ENCODE data around the gene CMC1. TPM values are rescaled to one million over a fixed set of nuclear protein-coding genes. Genes with fewer than 3 reads are reported as not detected.

Gene CMC1
- 37.9 to 46.9 TPM (median 45.0 TPM) in 5 replicates for total RNA-seq (2022; extraction: Qiagen RNA extraction)

GRCh38 chr3:28241221-28242160, at the start of gene CMC1:
Gene CMC1, plus strand, starts transcription at chr3:28241619. Its CDS starts 175 bp downstream, at chr3:28241794.

GRCh38 chr3:28348629-28349468, 107.4 kb downstream of the CMC1 start, which contains the start of the genes AZI2 and ZCWPW2:
Gene AZI2, minus strand, starts transcription at chr3:28348824. Its CDS starts 8,207 bp downstream, at chr3:28340617.
Gene ZCWPW2, plus strand, starts transcription at chr3:28348721. Its CDS starts 64,348 bp downstream, at chr3:28413069.

Other genes with a start within 250 kb of the CMC1 start
- 0.03 TPM in 1 of 5 replicates, not detected in the others for gene ZCWPW2, start 107.1 kb downstream of the CMC1 start, total RNA-seq (2022; extraction: Qiagen RNA extraction)
- 36.8 to 48.1 TPM (median 40.6 TPM) in 5 replicates for gene AZI2, start 107.2 kb downstream of the CMC1 start, total RNA-seq (2022; extraction: Qiagen RNA extraction)

All from A549 treated with AZD2906 at 1 μM for 4 hours (cell line).